ENCODE results near the gene PALLD. TPM values are rescaled to one million over a fixed set of nuclear protein-coding genes. Genes with fewer than 3 reads are reported as not detected.

Gene PALLD
- total and polyA plus RNA-seq, 12 donors: 169 to 1,537 (median 667) TPM

GRCh38 chr4:168795346-168795745 lies 298.5 kb downstream of the PALLD start:
- ATAC-seq: no peak
- H3K27ac ChIP-seq: peak overlapping the region in 4 of 10 donors; percentile 24 to 64 (median 50)
- WGBS, 2 donors: 95 to 96% methylated on average over 1 of the region's 1 CpG
- H3K4me3 ChIP-seq: no peak overlapping the region
- no peaks in the 10 kb centered on the region for H3K27me3 ChIP-seq
- intact Hi-C loops (cut with DNase I): no loop called here
- no peak for DNase-seq
- no peaks in the 10 kb centered on the region for H3K9me3 ChIP-seq
- TF ChIP-seq CTCF (IDR thresholded peaks at IDR 0.05): no peak
- no peaks in the 10 kb centered on the region for H3K36me3 ChIP-seq
- peaks cover 5 to 49% (median 20%) of the 10 kb centered on the region in 9 donors for H3K4me1 ChIP-seq

GRCh38 chr4:168796362-168797106 lies 299.7 kb downstream of the PALLD start:
- intact Hi-C loops (cut with DNase I): no loop called here
- H3K4me1 ChIP-seq: peaks cover 0 to 46% (median 15%) of the 10 kb centered on the region in 9 donors
- H3K27ac ChIP-seq: peak overlapping the region; percentile 8 to 64 (median 43)

GRCh38 chr4:168797194-168797593 lies 300.3 kb downstream of the PALLD start:
- 34 to 52% methylated on average over 4 of the region's 4 CpGs for WGBS, 2 donors
- H3K27ac ChIP-seq: peak overlapping the region; percentile 8 to 64 (median 43)
- intact Hi-C loops (cut with DNase I): no loop called here

More at GRCh38 chr4:168796362-168797106, 299.7 kb downstream of the PALLD start:
- DNase-seq (no peak), ATAC-seq (peak in 6 of 8 donors; percentile 55 to 87 (median 79))
- no peak for TF ChIP-seq CTCF (IDR thresholded peaks at IDR 0.05)
- no peaks in the 10 kb centered on the region for H3K36me3 ChIP-seq
- H3K4me3 ChIP-seq: no peak overlapping the region
- H3K27me3 ChIP-seq: no peaks in the 10 kb centered on the region
- WGBS, 2 donors: 50 to 60% methylated on average over 5 of the region's 5 CpGs
- H3K9me3 ChIP-seq: no peaks in the 10 kb centered on the region

More at GRCh38 chr4:168797194-168797593, 300.3 kb downstream of the PALLD start:
- ATAC-seq (peak in 3 of 8 donors; percentile 39 to 66 (median 46)), DNase-seq (no peak)
- TF ChIP-seq CTCF (IDR thresholded peaks at IDR 0.05): no peak
- no peaks in the 10 kb centered on the region for H3K36me3 ChIP-seq
- H3K9me3 ChIP-seq: peaks cover 0 to 2% (median 0%) of the 10 kb centered on the region in 11 donors
- H3K4me1 ChIP-seq: peaks cover 0 to 46% (median 15%) of the 10 kb centered on the region in 9 donors
- no peaks in the 10 kb centered on the region for H3K27me3 ChIP-seq
- no peak overlapping the region for H3K4me3 ChIP-seq
